WI38 (cell line): ENCODE measurements around the gene DEGS2.

Source experiments
- H3K4me3 ChIP-seq: 2 replicates; pipeline ENCODE4 v1.5.1; 2011; ENCODE audit warnings: low read depth, mild to moderate bottlenecking, control low read depth, low read length
- CTCF ChIP-seq: IDR thresholded peaks from 2 replicates; pipeline ENCODE4 v1.5.1; 2012; ENCODE audit warnings: low read depth, mild to moderate bottlenecking, control low read depth, low read length

DEGS2 gene

GRCh38 chr14:100107236-100107635, 52.2 kb downstream of the DEGS2 start:
- H3K4me3 ChIP-seq = no peak overlapping the region
- TF ChIP-seq CTCF = no peak

GRCh38 chr14:100106250-100107112, 53.0 kb downstream of the DEGS2 start:
- H3K4me3 ChIP-seq = no peak overlapping the region
- TF ChIP-seq CTCF = no peak

DNA sequence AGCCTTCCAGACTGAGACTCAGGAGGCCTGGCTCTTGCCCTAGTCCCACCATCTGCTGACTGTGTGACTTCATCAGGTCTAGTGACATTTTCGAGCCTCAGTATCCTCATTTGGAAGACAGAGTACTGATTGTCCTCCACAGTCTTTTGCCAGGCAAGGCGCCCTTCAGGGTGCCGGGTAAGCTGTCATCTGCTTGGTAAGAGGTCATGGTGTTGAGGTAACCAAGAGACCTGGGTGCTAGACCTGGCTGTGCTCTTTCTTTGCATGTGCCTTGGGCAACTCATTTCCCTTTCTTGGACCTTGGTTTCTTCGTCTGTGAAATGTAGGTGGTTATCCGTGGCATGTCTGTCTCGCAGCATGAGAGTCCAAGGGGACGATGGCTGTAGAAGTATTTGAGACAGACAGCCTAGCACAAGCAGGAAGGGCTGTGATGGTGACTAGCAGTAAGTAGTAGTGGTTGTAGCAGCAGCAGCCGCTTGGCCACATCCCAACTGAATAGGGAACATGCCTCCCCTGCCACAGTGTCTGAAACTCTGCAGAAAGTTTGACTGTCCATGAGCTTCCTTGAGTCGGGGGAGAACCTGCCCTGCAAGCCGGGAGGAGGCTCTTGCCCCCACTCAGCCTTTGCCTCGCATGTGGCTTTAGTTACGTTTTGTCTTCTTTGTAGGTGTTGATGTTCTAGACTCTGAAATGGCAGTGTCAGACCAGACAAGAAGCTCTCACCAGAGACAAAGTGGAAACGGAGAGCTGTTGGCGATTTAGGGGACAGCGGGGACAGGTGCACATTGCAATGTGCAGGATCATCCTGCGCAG, 53.9 kb downstream of the DEGS2 start:
- no peak for TF ChIP-seq CTCF
- no peak overlapping the region for H3K4me3 ChIP-seq

DNA sequence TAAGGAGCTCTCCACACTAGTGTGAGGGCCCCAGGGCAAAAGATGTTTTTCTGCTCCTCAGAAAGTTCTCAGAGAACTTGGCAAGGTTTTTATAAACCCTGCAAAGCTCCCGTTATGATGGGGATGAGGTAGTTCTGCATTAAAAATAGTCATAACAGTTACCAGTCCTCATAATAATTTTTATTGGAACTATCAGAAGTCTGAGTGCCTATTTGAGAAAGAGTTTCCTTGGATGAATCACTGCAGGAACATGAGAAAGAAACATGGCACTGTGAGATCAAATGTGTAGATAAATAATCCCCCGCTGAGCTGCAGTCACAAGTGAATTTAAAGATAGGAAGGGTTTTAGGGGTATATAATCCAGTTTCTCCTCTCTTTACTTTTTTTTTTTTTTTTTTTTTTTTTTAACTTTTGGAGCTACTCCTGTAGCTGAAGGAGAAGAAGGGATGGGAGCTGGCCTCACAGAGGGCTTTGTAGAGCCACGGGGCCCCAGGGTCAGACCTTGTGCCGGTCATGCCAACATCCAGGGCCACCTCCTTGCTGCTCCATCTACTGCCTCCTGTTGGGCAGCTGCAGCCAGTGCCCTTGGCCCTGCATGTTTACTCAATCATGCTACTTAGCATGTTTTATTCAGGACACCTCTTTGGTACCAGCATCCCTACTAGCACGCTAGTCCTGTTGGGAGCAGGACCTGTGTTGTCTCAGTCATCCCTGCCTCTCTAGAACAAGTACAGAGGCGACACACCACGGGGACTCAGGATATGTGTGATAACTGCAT, 54.7 kb downstream of the DEGS2 start:
- no peak for TF ChIP-seq CTCF

GRCh38 chr14:100104006-100104352, 55.5 kb downstream of the DEGS2 start:
- TF ChIP-seq CTCF = no peak
- no peak overlapping the region for H3K4me3 ChIP-seq

More for the DNA sequence above, 54.7 kb downstream of the DEGS2 start:
- no peak overlapping the region for H3K4me3 ChIP-seq

DNA sequence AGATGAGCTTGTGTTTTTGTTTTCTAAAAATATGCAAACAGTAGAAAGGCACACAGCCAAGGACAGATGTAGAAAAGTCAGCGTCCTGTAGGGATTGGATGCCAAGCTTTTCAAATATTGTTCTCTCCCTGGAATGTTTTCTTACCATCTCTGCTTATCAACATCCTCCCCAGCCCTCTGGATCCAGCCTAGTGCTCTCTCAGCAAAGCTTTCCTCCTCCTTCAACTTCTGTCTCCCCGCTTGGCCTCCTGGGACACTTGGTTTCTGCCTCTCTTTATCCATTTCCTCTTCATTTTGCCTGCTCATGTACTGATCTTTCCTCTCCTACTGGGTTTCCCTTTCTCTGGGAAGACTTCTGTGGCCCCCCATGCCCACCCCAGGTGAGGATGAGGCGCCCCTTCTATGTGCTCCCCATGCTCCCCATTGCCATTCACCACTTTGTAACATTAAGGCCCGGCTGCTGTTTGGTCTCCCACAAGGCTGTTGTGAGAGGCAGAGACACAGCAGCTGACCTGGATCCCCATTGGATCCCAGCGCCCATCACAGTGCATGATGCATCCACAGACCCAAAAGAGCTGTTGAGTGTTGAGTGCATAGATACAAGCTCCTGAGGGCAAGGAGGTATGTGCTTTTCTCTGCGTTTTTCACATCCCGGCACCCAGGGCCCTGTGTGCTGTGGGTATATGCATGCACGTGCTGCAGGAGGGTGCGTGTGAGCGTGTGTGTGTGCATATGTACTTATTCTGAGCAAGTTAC, 56.0 kb downstream of the DEGS2 start:
- TF ChIP-seq CTCF = no peak
- no peak overlapping the region for H3K4me3 ChIP-seq
